ENCODE measurements around the gene ZDHHC14. TPM values are rescaled to one million over a fixed set of nuclear protein-coding genes. Genes with fewer than 3 reads are reported as not detected.

ZDHHC14 gene
- total RNA-seq, 4 donors from 2014 or later = 11.4 to 20.8 (median 15.6) TPM

- Histone ChIP-seq H3K36me3 (no peaks in the 10 kb centered on the region), H3K27ac (no peak overlapping the region), H3K9me3 (no peaks in the 10 kb centered on the region), H3K27me3 (no peaks in the 10 kb centered on the region), H3K4me1 (peaks cover 0 to 8% (median 3%) of the 10 kb centered on the region in 4 donors), H3K4me3 (no peak overlapping the region)
- TF ChIP-seq EP300 (IDR thresholded peaks at IDR 0.05) (no peak), POLR2A (IDR thresholded peaks at IDR 0.05) (no peak), CTCF (IDR thresholded peaks at IDR 0.05) (no peak)
- DNase-seq (ENCODE audit: low spot score in 2 of 2) = no peak
- WGBS, 2 donors = 73% methylated on average over 11 of the region's 11 CpGs
Measured at GRCh38 chr6:157412791-157413190, 31.8 kb downstream of the ZDHHC14 start.

GRCh38 chr6:157420497-157420896 lies 39.5 kb downstream of the ZDHHC14 start:
- H3K36me3 ChIP-seq = no peaks in the 10 kb centered on the region
- 81 to 84% methylated on average over 8 of the region's 8 CpGs for WGBS, 2 donors
- no peak for DNase-seq (ENCODE audit: low spot score in 2 of 2)
- no peaks in the 10 kb centered on the region for H3K4me1 ChIP-seq
- no peaks in the 10 kb centered on the region for H3K27me3 ChIP-seq
- no peak overlapping the region for H3K4me3 ChIP-seq
- H3K9me3 ChIP-seq = no peaks in the 10 kb centered on the region
- no peak overlapping the region for H3K27ac ChIP-seq
- no peak for TF ChIP-seq CTCF (IDR thresholded peaks at IDR 0.05)
- no peak for TF ChIP-seq POLR2A (IDR thresholded peaks at IDR 0.05)
- TF ChIP-seq EP300 (IDR thresholded peaks at IDR 0.05) = no peak

GRCh38 chr6:157424491-157425020 lies 43.6 kb downstream of the ZDHHC14 start:
- H3K4me1 ChIP-seq = no peaks in the 10 kb centered on the region
- no peak overlapping the region for H3K27ac ChIP-seq
- no peaks in the 10 kb centered on the region for H3K36me3 ChIP-seq
- no peaks in the 10 kb centered on the region for H3K9me3 ChIP-seq
- no peak for TF ChIP-seq POLR2A (IDR thresholded peaks at IDR 0.05)
- TF ChIP-seq EP300 (IDR thresholded peaks at IDR 0.05) = no peak
- H3K27me3 ChIP-seq = no peaks in the 10 kb centered on the region
- DNase-seq (ENCODE audit: low spot score in 2 of 2) = no peak
- no peak overlapping the region for H3K4me3 ChIP-seq
- WGBS, 2 donors = 69 to 73% methylated on average over 11 of the region's 11 CpGs

GRCh38 chr6:157427969-157428368 lies 47.0 kb downstream of the ZDHHC14 start:
- Histone ChIP-seq H3K27ac (no peak overlapping the region), H3K4me1 (no peaks in the 10 kb centered on the region), H3K9me3 (no peaks in the 10 kb centered on the region), H3K36me3 (no peaks in the 10 kb centered on the region), H3K4me3 (no peak overlapping the region), H3K27me3 (no peaks in the 10 kb centered on the region)
- no peak for DNase-seq (ENCODE audit: low spot score in 2 of 2)
- WGBS, 2 donors = 77% methylated on average over 7 of the region's 7 CpGs
- TF ChIP-seq EP300 (IDR thresholded peaks at IDR 0.05) (no peak), POLR2A (IDR thresholded peaks at IDR 0.05) (no peak), CTCF (IDR thresholded peaks at IDR 0.05) (no peak)

- H3K36me3 ChIP-seq = no peaks in the 10 kb centered on the region
- H3K4me1 ChIP-seq = no peaks in the 10 kb centered on the region
- no peaks in the 10 kb centered on the region for H3K27me3 ChIP-seq
- H3K27ac ChIP-seq = no peak overlapping the region
- no peak for TF ChIP-seq EP300 (IDR thresholded peaks at IDR 0.05)
- no peak for TF ChIP-seq CTCF (IDR thresholded peaks at IDR 0.05)
- no peak for TF ChIP-seq POLR2A (IDR thresholded peaks at IDR 0.05)
- no peak for DNase-seq (ENCODE audit: low spot score in 2 of 2)
- WGBS, 2 donors = 71 to 74% methylated on average over 21 of the region's 21 CpGs
- H3K9me3 ChIP-seq = no peaks in the 10 kb centered on the region
- no peak overlapping the region for H3K4me3 ChIP-seq
Measured at GRCh38 chr6:157428427-157429202, 47.6 kb downstream of the ZDHHC14 start.
